NCI-H2196 treated with DMSO at 0.1 percent for 48 hours (cell line): ENCODE results near the gene STK24.

Source experiments
- DNase-seq: peaks from one replicate; lab custom pipeline; 2025; ENCODE audit not compliant: unreplicated experiment; lab: John Stamatoyannopoulos, UW

Gene STK24

DNA sequence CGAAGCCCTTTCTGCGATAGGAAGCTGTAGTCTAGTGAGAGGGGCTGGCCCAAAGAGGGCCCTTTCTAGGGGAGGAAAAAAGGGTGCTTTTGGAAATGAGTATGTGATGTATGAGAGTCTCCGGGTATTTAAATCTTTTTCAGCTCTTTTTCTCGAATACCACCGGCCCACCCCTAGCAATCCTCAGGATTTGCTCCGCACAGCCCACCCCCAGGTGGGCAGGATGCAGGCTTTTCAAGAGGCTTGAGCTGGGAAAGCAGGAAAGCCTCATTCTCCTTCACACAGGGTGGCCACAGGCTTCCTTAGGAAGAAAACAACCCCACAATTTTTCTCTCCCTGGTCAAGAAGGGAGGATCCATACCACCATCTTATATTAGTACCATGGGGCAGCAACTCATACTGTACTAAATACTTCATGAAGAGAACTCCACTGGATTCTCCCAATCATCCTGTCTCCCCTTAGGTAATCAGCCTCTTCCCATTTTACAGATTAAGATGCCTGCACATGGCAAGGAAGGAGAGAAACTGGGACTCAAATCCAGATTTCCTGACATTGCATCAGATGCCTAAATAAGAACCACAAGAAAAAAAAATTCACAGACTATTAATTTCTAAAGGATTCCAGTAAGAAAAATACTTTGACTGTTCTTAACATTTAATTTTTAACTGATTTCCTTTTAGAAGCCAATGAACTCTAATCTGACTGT lies 84.4 kb downstream of the STK24 start:
- DNase-seq: no peak

- DNase-seq: no peak
These were observed 86.0 kb downstream of the STK24 start for GRCh38 chr13:98490866-98491265.

- no peak for DNase-seq
These were observed 86.6 kb downstream of the STK24 start for GRCh38 chr13:98490195-98490836.

DNA sequence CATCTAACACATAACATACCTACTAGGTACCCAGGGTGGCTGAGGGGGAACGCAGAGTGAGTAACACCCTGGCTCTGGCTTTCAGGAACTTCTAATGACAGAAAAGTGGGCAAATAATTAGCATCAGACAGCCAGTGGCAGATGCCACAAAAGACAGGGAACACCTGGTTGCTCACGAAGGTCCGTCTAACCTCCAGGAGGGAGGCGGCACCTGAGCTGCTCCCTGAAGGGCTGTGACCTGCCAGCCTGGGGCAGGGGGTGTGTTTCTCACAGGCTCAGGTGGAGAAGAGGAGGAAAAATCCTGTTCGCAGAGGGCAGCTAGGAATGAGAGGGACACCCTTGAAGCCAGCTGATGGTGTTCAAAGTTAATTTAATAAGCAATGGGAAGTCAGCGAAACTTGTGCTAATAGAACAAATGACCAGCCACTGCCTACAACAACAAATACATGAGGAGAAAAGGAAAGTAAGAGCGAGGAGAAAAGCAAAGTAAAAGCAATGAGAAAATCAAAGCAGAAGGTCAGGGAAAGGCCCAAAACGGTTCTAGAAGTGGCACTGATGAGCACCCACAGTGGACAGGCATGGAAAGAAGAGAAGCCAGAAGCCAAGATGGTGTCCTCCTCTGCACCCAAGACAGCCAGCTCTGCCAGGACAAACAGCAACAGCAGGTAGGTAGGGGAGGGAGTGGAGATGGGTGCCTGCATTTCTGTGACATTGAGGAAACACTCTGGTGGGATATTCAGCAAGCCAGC lies 87.3 kb downstream of the STK24 start:
- DNase-seq: no peak

DNA sequence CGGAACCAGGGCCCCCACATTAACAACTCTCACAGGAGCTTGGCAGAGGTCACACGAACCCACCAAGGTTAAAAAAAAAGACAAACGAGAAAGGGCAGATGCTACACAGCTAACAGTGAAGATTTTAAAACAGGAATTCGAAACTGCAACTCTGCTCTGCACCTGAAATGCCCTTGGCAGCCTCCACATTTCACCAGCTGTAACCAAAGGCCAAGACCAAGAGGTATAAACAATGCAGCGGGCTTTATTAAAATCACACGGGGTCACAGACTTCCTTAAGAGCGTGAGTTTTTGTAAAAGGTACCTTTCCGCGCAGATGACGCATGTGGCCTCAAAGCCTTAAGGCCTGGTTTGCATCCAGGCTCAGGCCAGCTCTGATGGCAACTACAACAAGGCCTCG lies 88.2 kb downstream of the STK24 start:
- no peak for DNase-seq

- DNase-seq: no peak
These were observed 89.4 kb downstream of the STK24 start for GRCh38 chr13:98487522-98487921.

GRCh38 chr13:98487016-98487415 lies 89.9 kb downstream of the STK24 start:
- DNase-seq: no peak

DNA sequence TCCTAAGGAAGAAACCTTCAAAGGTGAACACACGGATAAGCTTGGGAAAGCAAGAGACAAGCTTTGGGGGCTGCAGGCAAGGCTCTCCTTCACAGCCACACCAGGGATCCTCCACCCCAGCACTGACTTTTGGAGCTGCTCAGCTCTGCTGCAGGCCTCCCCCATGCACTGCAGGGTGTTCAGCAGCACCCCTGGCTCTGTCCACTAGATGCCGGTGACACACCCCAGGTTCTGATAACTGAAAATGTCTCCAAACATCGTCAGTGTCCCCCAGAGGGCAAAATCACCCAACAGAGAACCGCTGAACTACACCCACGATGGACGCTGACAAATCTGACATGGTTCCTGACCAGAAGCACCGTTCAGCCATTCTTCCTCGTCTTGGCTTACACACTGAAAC lies 90.5 kb downstream of the STK24 start:
- DNase-seq: no peak

GRCh38 chr13:98485561-98485960 lies 91.3 kb downstream of the STK24 start:
- DNase-seq: no peak

GRCh38 chr13:98484289-98485219 lies 92.4 kb downstream of the STK24 start:
- DNase-seq: peak; percentile 44

GRCh38 chr13:98483601-98484288 lies 93.2 kb downstream of the STK24 start:
- no peak for DNase-seq

DNA sequence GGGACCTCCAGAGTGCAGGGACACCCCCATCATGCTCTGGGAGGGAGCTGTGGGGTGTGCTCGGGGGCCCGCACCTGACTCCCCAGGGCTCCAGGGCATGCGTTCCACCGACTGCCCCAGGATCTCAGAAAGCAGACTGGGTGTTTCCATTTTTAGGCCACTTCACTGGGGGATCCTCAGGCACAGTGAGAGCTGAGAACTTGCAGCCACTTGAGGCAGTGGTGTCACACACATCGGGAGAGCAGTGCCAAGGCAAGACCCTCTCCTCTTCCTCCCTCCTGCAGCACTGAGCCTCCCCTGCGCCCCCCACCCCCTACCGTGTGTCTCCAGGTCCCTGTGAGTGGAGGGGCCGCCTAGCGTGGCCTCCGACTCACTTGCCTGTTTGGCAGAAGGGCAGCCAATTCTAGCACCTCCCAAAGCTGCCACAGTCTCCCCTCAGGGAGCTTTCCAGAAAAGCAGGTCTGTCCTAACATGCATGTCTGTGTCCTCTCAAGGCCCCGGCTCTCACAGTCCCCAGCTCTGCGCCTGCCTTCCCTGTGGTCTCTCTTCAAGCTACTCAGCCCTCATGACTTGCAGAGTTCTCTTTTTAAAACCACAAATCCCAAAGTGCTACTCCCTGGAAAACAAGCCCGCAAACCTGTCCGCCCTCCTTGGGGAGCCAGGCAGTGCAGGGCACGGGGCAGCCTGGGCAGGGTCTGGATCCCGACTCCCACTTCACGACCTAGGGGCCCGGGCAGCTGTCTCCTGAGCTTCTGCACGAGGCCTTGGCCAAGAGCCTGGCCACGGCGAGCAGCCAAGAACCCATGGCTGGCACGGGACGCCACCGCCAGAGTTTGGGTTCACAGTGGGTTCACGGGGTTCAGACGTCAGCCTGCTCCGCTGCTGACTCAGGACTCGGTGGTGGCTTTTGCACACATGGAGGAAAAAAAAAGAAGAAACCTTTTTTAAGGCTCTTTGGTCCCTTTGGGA lies 94.1 kb downstream of the STK24 start:
- DNase-seq: no peak

- DNase-seq: peak; percentile 3
These were observed 95.7 kb downstream of the STK24 start for GRCh38 chr13:98480915-98481877.

DNA sequence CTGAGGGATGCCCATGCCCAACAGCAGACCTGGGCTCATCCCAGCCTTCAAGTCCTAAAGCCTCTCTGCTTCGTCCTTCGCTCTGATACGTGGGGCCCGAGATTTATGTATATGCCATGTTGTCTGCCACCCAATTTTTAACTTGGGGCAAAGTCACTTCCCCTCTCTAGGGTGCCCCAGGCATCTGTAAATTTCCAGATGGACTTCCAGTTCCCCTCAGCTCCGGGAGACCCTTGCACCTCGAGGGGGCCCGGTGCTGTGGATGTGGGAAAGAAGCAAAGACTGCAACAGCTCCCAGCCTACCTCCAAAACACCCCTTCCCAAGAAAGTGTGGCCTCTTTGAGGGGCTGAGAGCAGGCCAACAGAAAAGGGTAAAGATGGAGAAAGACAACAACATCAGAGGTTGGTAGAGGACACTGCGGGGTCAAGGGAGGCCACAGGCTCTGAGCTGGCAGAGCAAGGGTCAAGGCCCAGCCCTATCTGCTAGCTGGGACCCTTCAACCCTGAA lies 97.4 kb downstream of the STK24 start:
- DNase-seq: no peak

DNA sequence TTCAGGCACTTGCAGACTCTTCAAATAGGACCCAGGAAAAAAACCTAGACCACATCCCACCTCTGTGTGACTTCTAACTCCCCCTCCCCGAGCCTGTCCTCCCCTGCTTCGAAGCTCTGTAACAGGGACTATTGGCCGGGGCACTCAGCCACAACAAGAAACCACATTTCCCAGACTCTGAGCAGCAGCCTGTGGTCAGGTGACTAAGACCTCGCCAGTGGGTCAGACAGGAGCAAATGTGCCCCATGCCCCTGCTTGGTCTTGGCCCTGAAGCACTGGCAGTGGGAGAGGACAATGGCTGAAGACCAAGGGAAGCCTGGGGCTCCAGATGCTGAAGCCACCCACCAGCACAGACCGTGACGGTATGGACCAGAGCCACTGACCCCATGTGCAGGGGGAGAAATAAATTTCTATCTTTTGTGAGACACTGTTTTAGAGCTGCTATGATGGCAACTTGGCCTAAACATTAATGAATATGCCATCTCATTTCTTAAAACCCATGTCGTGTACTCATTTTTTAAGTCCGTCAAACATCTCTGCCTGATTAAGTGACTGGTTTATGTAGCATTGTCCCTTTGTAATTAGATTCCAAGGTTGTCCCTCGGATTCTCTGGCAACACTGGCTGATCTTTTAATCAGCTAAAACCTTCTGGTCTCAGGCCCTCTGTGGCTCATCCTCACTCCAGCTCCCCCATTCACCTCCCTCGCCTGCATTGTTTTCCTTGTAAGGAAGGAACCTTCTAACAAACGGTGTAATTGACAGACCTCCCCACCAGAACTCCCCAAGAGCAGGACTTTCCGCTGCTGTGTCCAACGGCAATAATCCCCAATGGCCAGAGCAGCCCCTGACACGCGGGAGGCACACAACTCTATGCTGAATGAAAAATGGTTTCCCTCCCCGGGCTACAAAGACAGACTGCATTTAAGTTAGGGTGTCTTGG lies 98.4 kb downstream of the STK24 start:
- no peak for DNase-seq

- no peak for DNase-seq
These were observed 100.4 kb downstream of the STK24 start for GRCh38 chr13:98476538-98476966.

DNA sequence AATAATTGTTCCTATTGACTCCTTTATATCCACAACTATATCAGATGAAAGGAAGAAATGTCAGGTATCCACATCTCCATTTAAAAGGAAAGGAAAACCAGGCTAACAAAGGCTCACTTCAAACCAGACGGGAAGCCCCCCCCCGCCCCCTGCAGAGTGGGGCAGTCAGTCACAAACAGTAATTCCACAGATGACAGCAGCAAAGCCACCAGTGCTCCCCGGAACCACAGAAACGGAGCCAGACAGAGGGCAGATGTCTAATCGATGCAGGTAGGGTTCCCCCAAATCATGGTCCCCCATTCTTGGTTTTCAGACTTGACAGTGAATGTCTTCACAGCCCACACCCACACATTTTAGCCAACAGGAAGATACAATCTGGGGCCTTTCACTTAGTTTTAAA lies 100.8 kb downstream of the STK24 start:
- no peak for DNase-seq
